Naive thymus-derived CD4-positive, alpha-beta T cell (primary cell): ENCODE data around the gene KIF21B. TPM values are rescaled to one million over a fixed set of nuclear protein-coding genes. Genes with fewer than 3 reads are reported as not detected.
A peak's percentile ranks its signal among the peaks of the same experiment; 100 is the strongest.

Source experiments
- ATAC-seq: fragments of 150-1000 bp; cut with Tn5 transposase; 2 replicates; pipeline ENCODE4 v1.10.0; 2021; ENCODE audit warnings: mild to moderate bottlenecking, moderate library complexity
- CTCF ChIA-PET: fragments of 350-600 bp; sonication (Branson Sonifier 250); formaldehyde crosslinking; loops from one replicate; lab custom pipeline; 2021; ENCODE audit warnings: antibody characterized with exemption; lab: Charles Lee
- POLR2A ChIA-PET: fragments of 350-600 bp; sonication (Branson Sonifier 250); formaldehyde crosslinking; loops from one replicate; lab custom pipeline; 2021; ENCODE audit warnings: antibody characterized with exemption, inconsistent platforms; lab: Charles Lee
- DNase-seq, 9 donors: peaks; one replicate each; pipeline versions ENCODE4 v3.0.0 to v3.0.0-alpha.2; 2020 to 2022; ENCODE audit warnings: mixed read lengths in 1 of 9
- H3K27ac ChIP-seq: one replicate; pipeline ENCODE4 v1.7.0; 2013; ENCODE audit warnings: mild to moderate bottlenecking, low read depth, low read length, moderate library complexity
- H3K27me3 ChIP-seq, 2 donors: one replicate each; pipeline ENCODE4 v1.7.0; 2013; ENCODE audit warnings: low read length in 2 of 2, mild to moderate bottlenecking in 2 of 2, moderate library complexity in 2 of 2; ENCODE audit not compliant: control insufficient read depth in 2 of 2, insufficient read depth in 2 of 2
- H3K36me3 ChIP-seq, 3 experiments: 1 replicate in 2 of 3; 2 replicates in 1 of 3; pipeline ENCODE4 v1.7.0; 2013; ENCODE audit warnings: low read length in 3 of 3, mild to moderate bottlenecking in 3 of 3, moderate library complexity in 1 of 3; ENCODE audit not compliant: insufficient read depth in 3 of 3, control insufficient read depth in 2 of 3
- H3K4me1 ChIP-seq, 2 donors: one replicate each; pipeline ENCODE4 v1.7.0; 2013; ENCODE audit warnings: low read length in 2 of 2, mild to moderate bottlenecking in 2 of 2, moderate library complexity in 1 of 2; ENCODE audit not compliant: control insufficient read depth in 2 of 2, insufficient read depth in 2 of 2
- H3K4me3 ChIP-seq: 2 replicates; pipeline ENCODE4 v1.7.0; 2013; ENCODE audit warnings: mild to moderate bottlenecking, low read length
- H3K9me3 ChIP-seq, 3 experiments: 1 replicate in 2 of 3; 2 replicates in 1 of 3; pipeline ENCODE4 v1.7.0; 2013; ENCODE audit warnings: low read length in 3 of 3; ENCODE audit not compliant: control insufficient read depth in 2 of 3
- H3K27ac Mint-ChIP-seq, 9 donors: one replicate each; pipeline ENCODE4 v1.8.0; 2020 to 2022; ENCODE audit warnings: mixed read lengths in 9 of 9, mild to moderate bottlenecking in 8 of 9, moderate library complexity in 5 of 9, inconsistent platforms in 2 of 9
- H3K27me3 Mint-ChIP-seq, 5 donors: one replicate each; pipeline ENCODE4 v1.8.0; 2021 to 2022; ENCODE audit warnings: mixed read lengths in 5 of 5, mild to moderate bottlenecking in 1 of 5
- H3K36me3 Mint-ChIP-seq, 5 donors: one replicate each; pipeline ENCODE4 v1.8.0; 2020 to 2022; ENCODE audit warnings: mixed read lengths in 5 of 5, mild to moderate bottlenecking in 3 of 5, inconsistent platforms in 1 of 5
- H3K4me1 Mint-ChIP-seq, 7 donors: one replicate each; pipeline ENCODE4 v1.8.0; 2020 to 2022; ENCODE audit warnings: mixed read lengths in 7 of 7, mild to moderate bottlenecking in 3 of 7, inconsistent platforms in 1 of 7
- H3K4me3 Mint-ChIP-seq, 10 donors: one replicate each; pipeline ENCODE4 v1.8.0; 2020 to 2022; ENCODE audit warnings: mild to moderate bottlenecking in 10 of 10, mixed read lengths in 10 of 10, moderate library complexity in 6 of 10, inconsistent platforms in 2 of 10
- H3K9me3 Mint-ChIP-seq, 11 donors: one replicate each; pipeline ENCODE4 v1.8.0; 2020 to 2022; ENCODE audit warnings: mixed read lengths in 11 of 11, mild to moderate bottlenecking in 4 of 11, inconsistent platforms in 1 of 11, moderate library complexity in 1 of 11
- intact Hi-C, 2 donors: fragments of 100-400 bp; cut with micrococcal nuclease; formaldehyde crosslinking; loops; one replicate each; pipeline ENCODE4 v1.15.1; 2023
- polyA plus RNA-seq, 2 donors: library from polyadenylated mRNA; unstranded; fragments of 300-500 nt; fragmentation: Illumina TruSeq; gene quantifications; one replicate each; pipeline ENCODE4 v1.2.3, GENCODE V29; 2021
- total RNA-seq, 6 experiments: library from RNA in 5 of 6; stranded (reverse) in 5 of 6; gene quantifications; 1 replicate in 5 of 6; 2 replicates in 1 of 6; pipeline ENCODE4 v1.2.3 and lab custom pipeline; 2021 to 2026

The KIF21B gene
- total and polyA plus RNA-seq, 7 experiments from 2014 or later: 3.0 to 97.6 (median 70.3) TPM

GRCh38 chr1:201023920-201024624, 558 bp upstream of the KIF21B start:
- Histone ChIP-seq H3K4me1 (peaks cover 33 to 53% of the 10 kb centered on the region in 2 donors), H3K36me3 (no peaks in the 10 kb centered on the region), H3K9me3 (no peaks in the 10 kb centered on the region), H3K27ac (peak overlapping the region; percentile 22), H3K4me3 (peak overlapping the region; percentile 29), H3K27me3 (no peaks in the 10 kb centered on the region)
- Mint-ChIP-seq H3K36me3 (peaks cover 0 to 17% (median 0%) of the 10 kb centered on the region in 5 donors), H3K4me1 (peaks cover 48 to 72% (median 65%) of the 10 kb centered on the region in 7 donors), H3K27ac (peak overlapping the region in 7 of 9 donors; percentile 23 to 78 (median 73)), H3K9me3 (peaks cover 0 to 2% (median 0%) of the 10 kb centered on the region in 11 donors), H3K4me3 (peak overlapping the region; percentile 23 to 97 (median 46)), H3K27me3 (no peaks in the 10 kb centered on the region)
- ChIA-PET POLR2A (interaction anchor here (0.6 to 2.1 kb wide), 4 partner anchors 8 to 92 kb away, joined by 3 to 8 read pairs (median 6); no protein-coding TSS in a partner anchor), CTCF (interaction anchor here (0.8 to 4.0 kb wide), 3 partner anchors 8 to 18 kb away, joined by 3 to 13 read pairs (median 6); no protein-coding TSS in a partner anchor)
- peak in 1 of 9 donors; percentile 37 for DNase-seq
- no peak for ATAC-seq
- intact Hi-C loops: loop anchor here (1.0 to 10.0 kb wide), 7 partner anchors 19 to 869 kb away; partner anchors contain the start of genes CSRP1 (in 1 of the 2), DDX59 (in 1 of the 2), KIF14 (in 1 of the 2) and TMEM9 (in 1 of the 2)

GRCh38 chr1:201022820-201023516, 546 bp downstream of the KIF21B start:
- H3K4me1 ChIP-seq: peaks cover 44 to 64% of the 10 kb centered on the region in 2 donors
- Mint-ChIP-seq H3K4me3 (peak overlapping the region; percentile 91 to 100 (median 96)), H3K9me3 (peaks cover 0 to 2% (median 0%) of the 10 kb centered on the region in 11 donors), H3K4me1 (peaks cover 56 to 83% (median 75%) of the 10 kb centered on the region in 7 donors), H3K27me3 (no peaks in the 10 kb centered on the region), H3K36me3 (peaks cover 0 to 22% (median 0%) of the 10 kb centered on the region in 5 donors), H3K27ac (peak overlapping the region; percentile 93 to 100 (median 98))
- H3K9me3 ChIP-seq: no peaks in the 10 kb centered on the region
- H3K4me3 ChIP-seq: peak overlapping the region; percentile 93
- ATAC-seq (no peak), DNase-seq (peak in 8 of 9 donors; percentile 25 to 44 (median 34))
- peak overlapping the region; percentile 83 for H3K27ac ChIP-seq
- POLR2A ChIA-PET: interaction anchor here (0.7 to 2.0 kb wide), 8 partner anchors 11 to 805 kb away, joined by 3 to 8 read pairs (median 3); partner anchors contain the start of gene TMEM9
- CTCF ChIA-PET: interaction anchor here (1.5 to 3.7 kb wide), 5 partner anchors 13 to 51 kb away, joined by 4 to 23 read pairs (median 6); no protein-coding TSS in a partner anchor
- H3K36me3 ChIP-seq: no peaks in the 10 kb centered on the region
- intact Hi-C loops: loop anchor here (1.0 to 10.0 kb wide), 7 partner anchors 20 to 868 kb away; partner anchors contain the start of genes CSRP1 (in 1 of the 2), DDX59 (in 1 of the 2), KIF14 (in 1 of the 2) and TMEM9 (in 1 of the 2)
- H3K27me3 ChIP-seq: no peaks in the 10 kb centered on the region

- peaks cover 58 to 88% (median 80%) of the 10 kb centered on the region in 7 donors for H3K4me1 Mint-ChIP-seq
- CTCF ChIA-PET: interaction anchor here (1.2 to 3.7 kb wide), 6 partner anchors 14 to 51 kb away, joined by 3 to 23 read pairs (median 6); no protein-coding TSS in a partner anchor
Observed at GRCh38 chr1:201022493-201022819, 1.1 kb downstream of the KIF21B start.

GRCh38 chr1:201021630-201022492, 1.7 kb downstream of the KIF21B start:
- ATAC-seq (no peak), DNase-seq (no peak)
- Histone ChIP-seq H3K27me3 (no peaks in the 10 kb centered on the region), H3K27ac (peak overlapping the region; percentile 83), H3K4me3 (peak overlapping the region; percentile 93), H3K9me3 (no peaks in the 10 kb centered on the region), H3K36me3 (no peaks in the 10 kb centered on the region), H3K4me1 (peaks cover 52 to 74% of the 10 kb centered on the region in 2 donors)
- Mint-ChIP-seq H3K27ac (peak overlapping the region; percentile 93 to 100 (median 98)), H3K36me3 (peaks cover 0 to 23% (median 0%) of the 10 kb centered on the region in 5 donors), H3K4me1 (peaks cover 63 to 90% (median 83%) of the 10 kb centered on the region in 7 donors), H3K9me3 (peaks cover 0 to 2% (median 0%) of the 10 kb centered on the region in 11 donors), H3K4me3 (peak overlapping the region; percentile 91 to 100 (median 96)), H3K27me3 (no peaks in the 10 kb centered on the region)
- ChIA-PET POLR2A (interaction anchor here (0.7 to 2.0 kb wide), 5 partner anchors 9 to 481 kb away, joined by 3 to 8 read pairs (median 3); no protein-coding TSS in a partner anchor), CTCF (interaction anchor here (0.5 to 3.7 kb wide), 10 partner anchors 9 to 92 kb away, joined by 3 to 23 read pairs (median 4); no protein-coding TSS in a partner anchor)
- intact Hi-C loops: loop anchor here (1.0 to 10.0 kb wide), 5 partner anchors 27 to 867 kb away; partner anchors contain the start of genes DDX59 (in 2 of the 2) and CSRP1 (in 1 of the 2)

More at GRCh38 chr1:201022493-201022819, 1.1 kb downstream of the KIF21B start:
- H3K27me3 ChIP-seq: no peaks in the 10 kb centered on the region
- H3K9me3 ChIP-seq: no peaks in the 10 kb centered on the region
- intact Hi-C loops: loop anchor here (2.0 to 10.0 kb wide), 3 partner anchors 354 to 868 kb away; partner anchors contain the start of genes CSRP1 (in 1 of the 2) and DDX59 (in 1 of the 2)
- peak overlapping the region; percentile 93 for H3K4me3 ChIP-seq
- no peak for DNase-seq
- peak overlapping the region; percentile 93 to 100 (median 98) for H3K27ac Mint-ChIP-seq
- H3K36me3 ChIP-seq: no peaks in the 10 kb centered on the region
- peaks cover 0 to 23% (median 0%) of the 10 kb centered on the region in 5 donors for H3K36me3 Mint-ChIP-seq
- POLR2A ChIA-PET: interaction anchor here (0.7 to 2.0 kb wide), 7 partner anchors 12 to 805 kb away, joined by 3 to 8 read pairs (median 3); partner anchors contain the start of gene TMEM9
- ATAC-seq: no peak
- H3K4me1 ChIP-seq: peaks cover 49 to 69% of the 10 kb centered on the region in 2 donors
- peak overlapping the region; percentile 83 for H3K27ac ChIP-seq
- peaks cover 0 to 2% (median 0%) of the 10 kb centered on the region in 11 donors for H3K9me3 Mint-ChIP-seq
- H3K4me3 Mint-ChIP-seq: peak overlapping the region; percentile 91 to 100 (median 96)
- no peaks in the 10 kb centered on the region for H3K27me3 Mint-ChIP-seq
